ENCODE results near the gene CALML3. TPM values are rescaled to one million over a fixed set of nuclear protein-coding genes. Genes with fewer than 3 reads are reported as not detected.

Gene CALML3
- total RNA-seq, 1 donor from 2014 or later, result not detected

- TF ChIP-seq CTCF (IDR thresholded peaks at IDR 0.05; ENCODE audit: borderline replicate concordance), result no peak
- Histone ChIP-seq H3K27ac (replicated peaks) (no peak overlapping the region), H3K4me1 (peaks cover 11% of the 10 kb centered on the region), H3K36me3 (no peaks in the 10 kb centered on the region), H3K4me3 (no peak overlapping the region), H3K27me3 (ENCODE audit: low read depth) (no peaks in the 10 kb centered on the region), H3K9me3 (replicated peaks) (no peaks in the 10 kb centered on the region)
- intact Hi-C loops (cut with micrococcal nuclease), result no loop called here
- DNase-seq, result no peak
Measured at GRCh38 chr10:5531558-5532306, 7.0 kb downstream of the CALML3 start.

GRCh38 chr10:5532307-5532605 is 7.5 kb downstream of the CALML3 start:
- DNase-seq, result no peak
- H3K27me3 ChIP-seq (ENCODE audit: low read depth), result no peaks in the 10 kb centered on the region
- no peak overlapping the region for H3K4me3 ChIP-seq
- H3K4me1 ChIP-seq, result peaks cover 11% of the 10 kb centered on the region
- H3K36me3 ChIP-seq, result no peaks in the 10 kb centered on the region
- TF ChIP-seq CTCF (IDR thresholded peaks at IDR 0.05; ENCODE audit: borderline replicate concordance), result no peak
- H3K9me3 ChIP-seq (replicated peaks), result no peaks in the 10 kb centered on the region
- intact Hi-C loops (cut with micrococcal nuclease), result no loop called here
- H3K27ac ChIP-seq (replicated peaks), result no peak overlapping the region

GRCh38 chr10:5532618-5533097 is 7.9 kb downstream of the CALML3 start:
- no peak for DNase-seq
- intact Hi-C loops (cut with micrococcal nuclease), result no loop called here
- TF ChIP-seq CTCF (IDR thresholded peaks at IDR 0.05; ENCODE audit: borderline replicate concordance), result no peak
- Histone ChIP-seq H3K4me3 (no peak overlapping the region), H3K27me3 (ENCODE audit: low read depth) (no peaks in the 10 kb centered on the region), H3K27ac (replicated peaks) (no peak overlapping the region), H3K36me3 (no peaks in the 10 kb centered on the region), H3K9me3 (replicated peaks) (no peaks in the 10 kb centered on the region), H3K4me1 (peaks cover 11% of the 10 kb centered on the region)

- Histone ChIP-seq H3K36me3 (no peaks in the 10 kb centered on the region), H3K27me3 (ENCODE audit: low read depth) (no peaks in the 10 kb centered on the region), H3K9me3 (replicated peaks) (no peaks in the 10 kb centered on the region), H3K4me3 (no peak overlapping the region), H3K4me1 (peaks cover 11% of the 10 kb centered on the region), H3K27ac (replicated peaks) (no peak overlapping the region)
- TF ChIP-seq CTCF (IDR thresholded peaks at IDR 0.05; ENCODE audit: borderline replicate concordance), result no peak
- intact Hi-C loops (cut with micrococcal nuclease), result no loop called here
- no peak for DNase-seq
Measured at GRCh38 chr10:5533098-5533731, 8.5 kb downstream of the CALML3 start.

- Histone ChIP-seq H3K27me3 (ENCODE audit: low read depth) (no peaks in the 10 kb centered on the region), H3K27ac (replicated peaks) (peak overlapping the region; percentile 72), H3K9me3 (replicated peaks) (no peaks in the 10 kb centered on the region), H3K4me1 (peaks cover 11% of the 10 kb centered on the region), H3K4me3 (no peak overlapping the region), H3K36me3 (no peaks in the 10 kb centered on the region)
- no peak for TF ChIP-seq CTCF (IDR thresholded peaks at IDR 0.05; ENCODE audit: borderline replicate concordance)
- DNase-seq, result no peak
- intact Hi-C loops (cut with micrococcal nuclease), result no loop called here
Measured at GRCh38 chr10:5534051-5534821, 9.5 kb downstream of the CALML3 start.

Measured in left ventricle myocardium inferior (tissue), 1 donor.